ENCODE measurements around the gene TACC2. TPM values are rescaled to one million over a fixed set of nuclear protein-coding genes. Genes with fewer than 3 reads are reported as not detected.

Gene TACC2
- total RNA-seq, 1 experiment from 2014 or later, result 5.5 TPM

- in situ Hi-C loops (cut with HindIII; ENCODE audit: low sequenced_read_pairs), result no loop called here
Observed at GRCh38 chr10:122149561-122150505, 160.9 kb downstream of the TACC2 start.

DNA sequence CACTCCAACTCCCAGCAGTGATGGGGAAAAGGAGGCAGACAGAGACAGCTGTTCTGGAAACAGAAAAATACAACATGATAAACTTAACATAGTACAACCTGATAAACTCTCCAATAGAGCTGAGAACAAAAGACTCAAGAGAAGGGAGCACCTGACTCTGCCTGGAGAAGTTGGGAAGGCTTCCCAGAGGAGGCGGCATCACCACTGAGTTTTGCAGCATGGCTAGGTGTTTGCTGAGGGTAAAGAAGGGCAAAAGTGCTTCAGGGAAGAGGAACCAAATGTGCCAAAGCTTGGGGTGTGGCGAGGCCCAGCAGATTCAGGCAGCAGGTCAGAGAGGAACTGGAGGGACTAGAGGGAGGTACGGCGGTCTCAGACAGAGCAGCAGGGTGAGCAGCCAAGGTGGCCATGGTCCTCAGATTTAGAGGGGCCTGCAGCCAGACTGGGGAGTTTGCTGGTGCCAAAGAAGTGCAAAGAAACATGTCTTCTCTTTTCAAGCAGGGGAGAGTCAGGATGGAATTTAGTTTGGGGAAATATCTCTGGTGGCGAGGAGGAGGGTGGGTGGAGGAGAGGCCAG is 162.2 kb downstream of the TACC2 start:
- no peak for DNase-seq (ENCODE audit: low spot score)
- in situ Hi-C loops (cut with HindIII; ENCODE audit: low sequenced_read_pairs), result no loop called here

More at GRCh38 chr10:122149561-122150505, 160.9 kb downstream of the TACC2 start:
- no peak for DNase-seq (ENCODE audit: low spot score)

DNA sequence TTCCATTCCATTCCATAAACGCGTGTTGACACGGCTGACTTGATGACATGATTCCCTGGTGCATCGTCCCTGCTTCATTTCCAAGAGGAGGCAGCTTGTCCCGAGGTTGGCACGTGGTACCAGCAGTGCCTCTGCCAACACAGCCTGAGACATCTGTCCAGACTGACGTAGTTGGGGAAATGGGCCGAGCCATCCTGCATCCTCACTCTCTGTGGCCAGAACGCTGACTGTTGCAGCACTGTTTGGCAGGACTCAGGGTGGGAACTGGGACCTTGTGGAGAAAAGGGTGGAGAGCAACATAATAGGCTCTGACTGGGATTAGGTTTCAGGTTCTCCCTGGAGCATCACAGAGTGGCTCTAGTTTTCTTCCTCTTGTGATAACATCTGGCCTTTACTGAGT is 163.6 kb downstream of the TACC2 start:
- in situ Hi-C loops (cut with HindIII; ENCODE audit: low sequenced_read_pairs), result no loop called here
- peak; percentile 89 for DNase-seq (ENCODE audit: low spot score)

GRCh38 chr10:122154031-122154544 is 165.1 kb downstream of the TACC2 start:
- peak; percentile 69 for DNase-seq (ENCODE audit: low spot score)
- in situ Hi-C loops (cut with HindIII; ENCODE audit: low sequenced_read_pairs), result no loop called here

- in situ Hi-C loops (cut with HindIII; ENCODE audit: low sequenced_read_pairs), result no loop called here
Observed at GRCh38 chr10:122154545-122155366, 165.8 kb downstream of the TACC2 start.

GRCh38 chr10:122157451-122157850 is 168.5 kb downstream of the TACC2 start:
- in situ Hi-C loops (cut with HindIII; ENCODE audit: low sequenced_read_pairs), result no loop called here
- no peak for DNase-seq (ENCODE audit: low spot score)

More at GRCh38 chr10:122154545-122155366, 165.8 kb downstream of the TACC2 start:
- DNase-seq (ENCODE audit: low spot score), result peak; percentile 84

- in situ Hi-C loops (cut with HindIII; ENCODE audit: low sequenced_read_pairs), result no loop called here
- DNase-seq (ENCODE audit: low spot score), result no peak
Observed at GRCh38 chr10:122158362-122158761, 169.4 kb downstream of the TACC2 start.

DNA sequence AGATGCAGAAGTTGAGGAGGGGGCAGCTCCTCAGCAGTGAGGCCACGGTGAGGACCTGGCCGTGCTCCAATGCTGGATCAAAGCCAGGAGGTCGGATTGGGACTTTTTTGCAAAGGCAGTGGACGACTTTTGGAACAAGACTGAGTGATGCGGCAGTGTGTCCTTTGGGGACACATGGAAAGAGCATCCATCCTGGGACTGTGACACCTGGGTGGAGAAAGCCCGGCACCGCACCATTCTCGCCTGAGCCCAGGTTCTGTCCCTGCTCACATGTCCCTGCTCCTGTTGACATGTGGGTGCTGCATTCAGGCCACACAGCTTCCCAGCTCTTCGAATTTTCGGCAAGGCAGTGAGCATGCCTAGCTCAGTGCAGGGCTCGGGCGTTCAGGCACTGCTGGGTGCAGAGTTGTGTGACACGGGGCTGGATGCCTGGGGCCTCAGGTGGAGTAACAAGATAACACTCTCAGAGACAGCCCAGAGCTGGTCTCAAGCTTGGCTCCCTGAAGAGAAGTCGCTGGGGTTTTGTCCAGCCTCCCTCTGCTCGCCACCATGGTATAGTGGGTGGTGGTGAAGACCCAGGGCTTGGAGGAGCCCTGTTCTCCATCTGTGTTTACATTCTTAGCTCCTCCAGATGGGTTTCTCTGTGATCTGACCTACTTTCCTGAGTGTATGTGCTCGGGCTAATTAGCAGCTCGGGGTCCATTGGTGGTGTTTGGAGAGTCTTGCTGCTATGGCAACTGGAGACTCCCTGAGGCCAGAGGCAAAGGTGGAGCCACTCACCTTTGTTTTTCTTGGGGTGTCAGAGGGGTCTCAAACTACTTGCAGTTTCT is 170.4 kb downstream of the TACC2 start:
- in situ Hi-C loops (cut with HindIII; ENCODE audit: low sequenced_read_pairs), result no loop called here

GRCh38 chr10:122161795-122162194 is 172.8 kb downstream of the TACC2 start:
- DNase-seq (ENCODE audit: low spot score), result no peak
- in situ Hi-C loops (cut with HindIII; ENCODE audit: low sequenced_read_pairs), result no loop called here

More for the DNA sequence above, 170.4 kb downstream of the TACC2 start:
- peak; percentile 72 for DNase-seq (ENCODE audit: low spot score)

DNA sequence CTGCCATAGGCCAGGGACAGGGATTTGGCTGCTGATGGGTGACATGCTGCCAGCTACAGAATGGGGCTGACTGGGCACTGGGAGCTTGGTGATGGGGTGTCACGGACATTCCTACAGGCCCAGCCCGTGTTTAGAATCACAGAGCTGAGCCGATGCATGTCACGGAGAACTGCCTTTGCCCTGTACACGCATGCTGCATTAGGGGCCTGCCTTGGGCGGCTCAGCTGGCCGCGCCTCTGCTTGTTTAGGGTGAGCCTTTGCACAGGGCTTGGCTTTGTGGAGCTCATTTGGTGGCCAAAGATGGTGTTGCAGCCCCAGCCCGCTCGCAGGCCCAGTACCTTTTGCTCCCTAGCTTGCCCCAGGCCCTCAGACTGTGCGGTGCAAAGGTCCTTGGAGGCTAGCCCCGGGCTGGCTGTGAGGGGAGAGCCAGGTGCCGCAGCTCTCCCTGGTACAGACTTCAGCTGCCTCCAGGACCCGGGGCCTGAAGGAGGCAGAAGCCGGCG is 173.8 kb downstream of the TACC2 start:
- DNase-seq (ENCODE audit: low spot score), result peak; percentile 69
- in situ Hi-C loops (cut with HindIII; ENCODE audit: low sequenced_read_pairs), result no loop called here

DNA sequence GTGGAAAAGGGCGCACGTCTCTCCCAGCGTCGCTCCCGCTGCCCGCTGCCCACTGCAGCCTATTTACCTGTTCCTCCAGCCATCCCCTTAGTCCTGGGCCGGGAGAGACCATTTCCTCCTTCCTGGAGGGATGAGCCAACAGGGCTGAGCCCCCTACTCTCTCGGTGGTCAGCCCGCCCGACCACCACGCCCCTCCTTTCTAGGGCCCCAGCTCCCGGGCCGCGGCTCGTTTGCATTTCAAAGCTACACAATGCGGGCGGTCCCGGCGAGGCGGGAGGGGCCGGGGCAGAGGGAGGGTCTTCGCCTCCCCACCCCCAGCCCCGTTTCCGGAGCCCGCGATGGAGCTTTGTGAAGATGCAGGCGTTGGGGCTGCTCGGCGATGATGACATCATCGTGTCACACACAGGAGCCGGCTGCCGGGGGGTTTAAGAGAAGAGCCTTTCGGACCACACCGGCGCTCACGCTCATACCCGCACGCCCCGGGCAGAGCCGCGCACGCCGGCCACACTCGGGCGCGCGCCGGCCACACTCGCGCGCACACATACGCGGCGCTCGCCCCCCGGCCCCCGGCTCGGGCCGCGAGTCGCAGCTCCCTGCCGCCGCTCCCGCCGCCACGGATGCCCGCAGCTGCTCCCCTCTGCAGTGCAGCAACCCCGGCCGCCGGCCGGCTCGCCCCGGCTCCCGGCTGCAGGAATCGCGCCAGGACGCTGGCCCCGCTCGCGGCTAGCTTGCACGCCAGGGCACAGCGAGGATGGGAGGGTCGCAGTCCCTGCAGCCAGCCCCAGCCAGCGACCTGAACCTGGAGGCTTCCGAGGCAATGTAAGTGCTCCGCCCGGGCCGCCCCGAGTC is 174.4 kb downstream of the TACC2 start:
- in situ Hi-C loops (cut with HindIII; ENCODE audit: low sequenced_read_pairs), result no loop called here
- DNase-seq (ENCODE audit: low spot score), result peak; percentile 72

DNA sequence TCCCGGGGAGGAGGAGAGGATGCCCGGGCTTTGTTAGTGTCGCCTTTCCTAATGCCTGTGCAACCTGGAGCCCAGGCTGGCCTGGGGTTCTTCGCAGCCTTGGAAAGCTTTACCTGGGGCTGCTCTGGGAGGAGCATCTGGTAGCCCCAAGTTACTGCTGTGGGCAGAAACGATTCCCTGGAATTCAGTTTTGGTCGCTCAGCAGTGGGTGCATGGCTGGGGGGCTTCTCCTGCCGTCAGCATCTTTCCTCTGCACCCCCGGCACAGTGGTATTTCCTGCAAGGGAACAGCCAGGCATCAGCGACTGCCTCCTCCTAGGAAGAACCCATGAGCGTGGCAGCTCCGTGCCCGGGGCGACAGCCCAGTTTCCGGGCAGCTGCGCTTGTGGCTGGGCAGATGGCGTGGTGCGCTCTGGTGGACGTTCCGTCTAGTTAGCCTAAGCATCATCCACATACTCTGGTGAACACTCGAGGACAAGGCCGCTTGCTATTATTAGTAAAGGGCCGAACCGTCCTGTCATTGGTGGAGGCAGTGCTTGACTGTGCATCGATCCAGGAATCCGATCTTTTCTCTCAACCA is 175.1 kb downstream of the TACC2 start:
- peak; percentile 88 for DNase-seq (ENCODE audit: low spot score)
- in situ Hi-C loops (cut with HindIII; ENCODE audit: low sequenced_read_pairs), result no loop called here

GRCh38 chr10:122164815-122165483 is 176.0 kb downstream of the TACC2 start:
- peak; percentile 60 for DNase-seq (ENCODE audit: low spot score)
- in situ Hi-C loops (cut with HindIII; ENCODE audit: low sequenced_read_pairs), result no loop called here

GRCh38 chr10:122165484-122166276 is 176.7 kb downstream of the TACC2 start:
- in situ Hi-C loops (cut with HindIII; ENCODE audit: low sequenced_read_pairs), result no loop called here
- DNase-seq (ENCODE audit: low spot score), result no peak

- no peak for DNase-seq (ENCODE audit: low spot score)
- in situ Hi-C loops (cut with HindIII; ENCODE audit: low sequenced_read_pairs), result no loop called here
Observed at GRCh38 chr10:122168101-122168500, 179.1 kb downstream of the TACC2 start.
